Fibroblast of skin of left quadriceps (primary cell): Measurements from ENCODE around the gene PPFIBP2.

ENCODE experiments used
- DNase-seq, 2 experiments: peaks; one replicate each; pipeline ENCODE4 v3.0.0-alpha.2; 2013; ENCODE audit warnings: low read depth in 2 of 2

Gene PPFIBP2

DNA sequence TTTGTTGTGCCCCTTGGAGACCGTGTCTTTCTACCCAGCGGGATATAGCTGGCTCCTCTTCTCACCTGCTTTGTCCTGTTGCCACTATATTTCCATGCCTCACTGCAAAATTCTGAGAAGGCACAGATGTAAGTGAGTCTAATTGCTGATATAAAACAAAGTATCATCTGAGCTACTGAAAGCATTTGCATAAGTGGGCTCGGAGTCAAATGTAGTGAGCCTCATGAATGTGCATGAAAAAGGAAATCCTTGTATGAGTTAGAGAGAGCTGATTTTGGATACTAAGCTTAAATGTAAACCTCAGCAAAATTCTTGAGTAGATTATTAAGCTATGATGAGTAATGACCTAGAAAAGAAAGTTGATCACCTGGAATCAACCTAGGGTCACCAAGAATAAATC is 178.6 kb downstream of the PPFIBP2 start:
- DNase-seq: no peak

DNA sequence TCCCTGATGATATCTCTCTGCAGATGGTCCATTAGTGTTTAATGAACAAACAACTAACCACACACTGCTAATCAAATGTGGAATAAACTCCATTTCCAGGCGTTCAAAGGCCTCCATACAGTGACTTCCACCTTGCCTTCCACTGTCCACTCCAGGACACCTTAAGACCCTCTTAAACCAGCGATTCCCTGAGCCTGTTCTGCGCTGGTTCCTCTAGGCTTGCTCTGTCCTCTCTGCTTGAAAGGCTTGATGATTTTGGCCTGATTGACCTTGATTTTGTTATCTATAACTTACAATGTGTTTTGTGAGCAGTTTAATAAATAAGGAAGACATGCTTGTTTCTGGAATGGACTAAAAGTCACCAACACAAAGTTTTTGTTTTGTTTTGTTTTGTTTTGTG is 180.4 kb downstream of the PPFIBP2 start:
- DNase-seq: no peak

DNA sequence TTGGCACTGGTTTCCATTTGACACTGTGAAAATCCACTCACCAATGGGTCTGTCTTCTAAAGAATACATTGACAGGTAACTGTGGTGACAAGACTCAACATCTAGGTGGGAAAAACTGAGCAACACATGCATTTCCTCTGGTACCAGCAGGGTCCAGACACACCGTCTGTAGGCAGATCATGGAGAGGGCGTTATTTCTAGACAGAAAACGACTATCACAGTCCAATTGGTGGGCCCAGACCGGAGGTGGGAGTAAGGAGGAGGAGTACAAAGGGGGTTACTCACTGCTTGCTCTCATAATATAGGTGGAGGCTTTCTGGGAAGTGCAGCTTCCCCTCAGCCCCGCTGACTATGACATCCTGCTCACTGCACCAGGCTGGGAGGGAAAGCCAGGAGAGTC is 182.6 kb downstream of the PPFIBP2 start:
- no peak for DNase-seq
